ENCODE data around the gene GDF10. TPM values are rescaled to one million over a fixed set of nuclear protein-coding genes. Genes with fewer than 3 reads are reported as not detected.

GDF10 gene
- total RNA-seq, 4 donors from 2014 or later: 0.79 to 1.2 (median 1.00) TPM; not detected in 1

- Histone ChIP-seq H3K4me1 (peaks cover 0 to 4% (median 0%) of the 10 kb centered on the region in 4 donors), H3K9me3 (no peaks in the 10 kb centered on the region), H3K27ac (no peak overlapping the region), H3K36me3 (no peaks in the 10 kb centered on the region), H3K4me3 (no peak overlapping the region), H3K27me3 (no peaks in the 10 kb centered on the region)
- DNase-seq: no peak
- TF ChIP-seq POLR2A (IDR thresholded peaks at IDR 0.05) (no peak), POLR2AphosphoS5 (IDR thresholded peaks at IDR 0.05) (no peak), EP300 (IDR thresholded peaks at IDR 0.05; ENCODE audit: low read depth) (no peak), CTCF (IDR thresholded peaks at IDR 0.05) (no peak)
- intact Hi-C loops (cut with DNase I; ENCODE audit: low total_unique reads): no loop called here
- in situ Hi-C loops (cut with MboI; ENCODE audit: low pct_ligation_motif_present in 1 of 4, low pct_unique_long_range_greater_than_20kb in 1 of 4, low sequenced_read_pairs in 3 of 4): no loop called here
- 32% methylated on average over 12 of the region's 12 CpGs; no CpG with 5 or more reads in 1 of the 2 donors for WGBS, 2 donors (ENCODE audit: low coverage in 1 of 2)
These were observed 12.6 kb upstream of the GDF10 start for GRCh38 chr10:47287365-47287802.

GRCh38 chr10:47287805-47288204 lies 12.2 kb upstream of the GDF10 start:
- intact Hi-C loops (cut with DNase I; ENCODE audit: low total_unique reads): no loop called here
- TF ChIP-seq CTCF (IDR thresholded peaks at IDR 0.05): no peak
- no peak for TF ChIP-seq POLR2A (IDR thresholded peaks at IDR 0.05)
- no peak for TF ChIP-seq EP300 (IDR thresholded peaks at IDR 0.05; ENCODE audit: low read depth)
- no peak for TF ChIP-seq POLR2AphosphoS5 (IDR thresholded peaks at IDR 0.05)
- WGBS, 2 donors (ENCODE audit: low coverage in 1 of 2): 89% methylated on average over 6 of the region's 6 CpGs; no CpG with 5 or more reads in 1 of the 2 donors
- in situ Hi-C loops (cut with MboI; ENCODE audit: low pct_ligation_motif_present in 1 of 4, low pct_unique_long_range_greater_than_20kb in 1 of 4, low sequenced_read_pairs in 3 of 4): no loop called here
- Histone ChIP-seq H3K4me1 (peaks cover 0 to 4% (median 0%) of the 10 kb centered on the region in 4 donors), H3K27ac (no peak overlapping the region), H3K27me3 (no peaks in the 10 kb centered on the region), H3K36me3 (no peaks in the 10 kb centered on the region), H3K4me3 (no peak overlapping the region), H3K9me3 (no peaks in the 10 kb centered on the region)
- no peak for DNase-seq

GRCh38 chr10:47288236-47288635 lies 11.8 kb upstream of the GDF10 start:
- Histone ChIP-seq H3K9me3 (no peaks in the 10 kb centered on the region), H3K27me3 (no peaks in the 10 kb centered on the region), H3K27ac (no peak overlapping the region), H3K4me3 (no peak overlapping the region), H3K4me1 (peaks cover 0 to 4% (median 0%) of the 10 kb centered on the region in 4 donors), H3K36me3 (no peaks in the 10 kb centered on the region)
- 82 to 92% methylated on average over 4 to 8 of the region's 8 CpGs for WGBS, 2 donors (ENCODE audit: low coverage in 1 of 2)
- DNase-seq: no peak
- TF ChIP-seq POLR2A (IDR thresholded peaks at IDR 0.05) (no peak), CTCF (IDR thresholded peaks at IDR 0.05) (no peak), EP300 (IDR thresholded peaks at IDR 0.05; ENCODE audit: low read depth) (no peak), POLR2AphosphoS5 (IDR thresholded peaks at IDR 0.05) (no peak)
- in situ Hi-C loops (cut with MboI; ENCODE audit: low pct_ligation_motif_present in 1 of 4, low pct_unique_long_range_greater_than_20kb in 1 of 4, low sequenced_read_pairs in 3 of 4) (no loop called here), intact Hi-C loops (cut with DNase I; ENCODE audit: low total_unique reads) (no loop called here)

GRCh38 chr10:47288916-47289495 lies 11.0 kb upstream of the GDF10 start:
- no peak for TF ChIP-seq CTCF (IDR thresholded peaks at IDR 0.05)
- no peak for TF ChIP-seq POLR2AphosphoS5 (IDR thresholded peaks at IDR 0.05)
- TF ChIP-seq POLR2A (IDR thresholded peaks at IDR 0.05): no peak
- Histone ChIP-seq H3K27me3 (no peaks in the 10 kb centered on the region), H3K4me1 (peaks cover 0 to 4% (median 0%) of the 10 kb centered on the region in 4 donors), H3K27ac (no peak overlapping the region), H3K9me3 (no peaks in the 10 kb centered on the region), H3K36me3 (no peaks in the 10 kb centered on the region), H3K4me3 (no peak overlapping the region)
- WGBS, 2 donors (ENCODE audit: low coverage in 1 of 2): 86% methylated on average over 1 to 8 of the region's 9 CpGs
- no peak for DNase-seq
- in situ Hi-C loops (cut with MboI; ENCODE audit: low pct_ligation_motif_present in 1 of 4, low pct_unique_long_range_greater_than_20kb in 1 of 4, low sequenced_read_pairs in 3 of 4) (no loop called here), intact Hi-C loops (cut with DNase I; ENCODE audit: low total_unique reads) (no loop called here)

Measured in transverse colon (tissue), 4 donors.